Thyroid gland (tissue), 4 donors: ENCODE results near the gene TMEM128. TPM values are rescaled to one million over a fixed set of nuclear protein-coding genes. Genes with fewer than 3 reads are reported as not detected.
"Not testable (repeated sequence)": the region's sequence is repeated elsewhere in the genome, so short reads cannot be mapped to it uniquely, and the experiment has no call there.

Experiments
- DNase-seq, 2 donors: peaks; one replicate each; pipeline ENCODE4 v3.0.0-alpha.2; 2019
- H3K27ac ChIP-seq, 3 donors: fragments of 200-600 bp; sonication (generic); 1 replicate in 2 of 3; 2 replicates in 1 of 3; pipeline ENCODE4 v1.5.1; 2016 to 2019; ENCODE audit warnings: mild to moderate bottlenecking in 1 of 3, moderate library complexity in 1 of 3
- H3K27me3 ChIP-seq: fragments of 200-600 bp; sonication (generic); one replicate; pipeline ENCODE4 v1.5.1; 2019
- H3K36me3 ChIP-seq, 2 donors: fragments of 200-600 bp; sonication (generic); one replicate each; pipeline ENCODE4 v1.5.1; 2016 to 2019
- H3K4me1 ChIP-seq, 2 donors: fragments of 200-600 bp; sonication (generic); one replicate each; pipeline ENCODE4 v1.5.1; 2017 to 2019
- H3K4me3 ChIP-seq, 3 donors: fragments of 200-600 bp; sonication (generic); replicated peaks in 1 of 3; 1 replicate in 2 of 3; 2 replicates in 1 of 3; pipeline ENCODE4 v1.5.1; 2016; ENCODE audit warnings: mild to moderate bottlenecking in 1 of 3
- H3K9me3 ChIP-seq: fragments of 200-600 bp; sonication (generic); one replicate; pipeline ENCODE4 v1.5.1; 2017
- POLR2A ChIP-seq, 2 donors: fragments of 450-650 bp; IDR thresholded peaks; one replicate each; pipeline ENCODE4 v1.6.1; 2017; ENCODE audit warnings: antibody characterized with exemption in 2 of 2, mild to moderate bottlenecking in 2 of 2, moderate library complexity in 1 of 2
- WGBS, 2 donors: methylation state at CpG; one replicate each; pipeline ENCODE4 v1.1.5; 2017; 5-methylcytosine and 5-hydroxymethylcytosine counted together
- intact Hi-C: fragments of 100-400 bp; cut with DNase I; formaldehyde crosslinking; loops from one replicate; pipeline ENCODE4 v1.15.1; 2023
- total RNA-seq, 4 donors: library from RNA; depleted of rRNA; stranded (reverse); fragments of >200 nt; gene quantifications; one replicate each; pipeline ENCODE4 v1.2.3, GENCODE V29; 2016
- TF ChIP-seq, protein P1 (sequence below), 6 experiments: fragments of 200-600 bp in 3 of 6; fragments of 450-650 bp in 3 of 6; sonication (generic) in 3 of 6; IDR thresholded peaks; one replicate each; pipeline ENCODE4 v1.5.1; 2016 to 2019; ENCODE audit warnings: antibody characterized with exemption in 6 of 6, mild to moderate bottlenecking in 2 of 6, inconsistent platforms in 1 of 6, moderate library complexity in 1 of 6

TMEM128 gene
- total RNA-seq, 4 donors from 2014 or later: 24.9 to 36.8 (median 33.5) TPM

DNA sequence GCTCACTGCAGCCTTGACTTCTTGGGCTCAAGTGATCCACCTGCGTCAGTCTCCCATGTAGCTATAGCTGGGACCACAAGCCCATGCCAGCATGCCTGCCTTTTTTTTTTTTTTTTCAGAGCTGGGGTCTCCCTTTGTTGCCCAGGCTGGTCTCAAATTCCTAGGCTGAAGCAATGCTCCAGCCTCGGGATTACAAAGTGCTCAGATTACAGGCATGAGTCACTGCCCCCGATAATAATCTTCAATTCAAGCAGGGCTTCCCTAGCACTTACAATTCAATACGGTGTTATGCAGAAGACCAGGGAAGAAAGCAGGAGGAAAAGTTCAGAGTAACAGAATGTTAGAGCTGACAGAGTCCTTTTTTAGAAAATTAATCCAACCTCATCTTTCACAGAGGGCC, 47.4 kb downstream of the TMEM128 start:
- intact Hi-C loops: no loop called here
- no peaks in the 10 kb centered on the region for H3K9me3 ChIP-seq
- no peaks in the 10 kb centered on the region for H3K4me1 ChIP-seq
- no peak for DNase-seq
- WGBS, 2 donors: 57 to 73% methylated on average over 4 of the region's 4 CpGs
- no peaks in the 10 kb centered on the region for H3K36me3 ChIP-seq
- H3K27ac ChIP-seq: no peak overlapping the region
- H3K4me3 ChIP-seq: no peak overlapping the region
- H3K27me3 ChIP-seq: no peaks in the 10 kb centered on the region
- no peak for TF ChIP-seq POLR2A (IDR thresholded peaks at IDR 0.05)
- TF ChIP-seq, protein P1, sequence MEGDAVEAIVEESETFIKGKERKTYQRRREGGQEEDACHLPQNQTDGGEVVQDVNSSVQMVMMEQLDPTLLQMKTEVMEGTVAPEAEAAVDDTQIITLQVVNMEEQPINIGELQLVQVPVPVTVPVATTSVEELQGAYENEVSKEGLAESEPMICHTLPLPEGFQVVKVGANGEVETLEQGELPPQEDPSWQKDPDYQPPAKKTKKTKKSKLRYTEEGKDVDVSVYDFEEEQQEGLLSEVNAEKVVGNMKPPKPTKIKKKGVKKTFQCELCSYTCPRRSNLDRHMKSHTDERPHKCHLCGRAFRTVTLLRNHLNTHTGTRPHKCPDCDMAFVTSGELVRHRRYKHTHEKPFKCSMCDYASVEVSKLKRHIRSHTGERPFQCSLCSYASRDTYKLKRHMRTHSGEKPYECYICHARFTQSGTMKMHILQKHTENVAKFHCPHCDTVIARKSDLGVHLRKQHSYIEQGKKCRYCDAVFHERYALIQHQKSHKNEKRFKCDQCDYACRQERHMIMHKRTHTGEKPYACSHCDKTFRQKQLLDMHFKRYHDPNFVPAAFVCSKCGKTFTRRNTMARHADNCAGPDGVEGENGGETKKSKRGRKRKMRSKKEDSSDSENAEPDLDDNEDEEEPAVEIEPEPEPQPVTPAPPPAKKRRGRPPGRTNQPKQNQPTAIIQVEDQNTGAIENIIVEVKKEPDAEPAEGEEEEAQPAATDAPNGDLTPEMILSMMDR (IDR thresholded peaks at IDR 0.05): no peak

DNA sequence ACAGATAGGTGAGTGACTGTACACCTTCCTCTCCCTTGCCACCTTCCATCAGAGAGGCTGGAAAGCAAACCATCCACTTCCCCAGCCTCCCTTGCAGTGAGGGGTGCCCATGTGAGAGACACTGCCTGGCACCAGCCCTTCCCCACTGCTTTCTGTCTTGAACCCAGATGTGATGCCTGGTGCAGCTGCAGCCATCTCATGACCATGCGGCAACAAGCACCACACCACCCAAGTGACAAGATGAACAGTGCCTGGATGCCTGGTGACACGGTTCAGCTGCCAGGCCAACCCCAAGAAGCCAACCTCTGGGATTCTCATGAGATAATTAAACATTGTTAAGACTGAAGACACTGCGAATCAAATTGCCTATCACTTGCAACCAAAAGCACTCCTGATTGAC, 52.7 kb downstream of the TMEM128 start:
- H3K4me1 ChIP-seq: no peaks in the 10 kb centered on the region
- intact Hi-C loops: no loop called here
- no peak overlapping the region for H3K4me3 ChIP-seq
- no peaks in the 10 kb centered on the region for H3K27me3 ChIP-seq
- 88 to 90% methylated on average over 3 of the region's 3 CpGs for WGBS, 2 donors
- H3K36me3 ChIP-seq: no peaks in the 10 kb centered on the region
- no peaks in the 10 kb centered on the region for H3K9me3 ChIP-seq
- no peak overlapping the region for H3K27ac ChIP-seq
- DNase-seq: no peak
- TF ChIP-seq, protein P1 (IDR thresholded peaks at IDR 0.05): no peak
- TF ChIP-seq POLR2A (IDR thresholded peaks at IDR 0.05): no peak

DNA sequence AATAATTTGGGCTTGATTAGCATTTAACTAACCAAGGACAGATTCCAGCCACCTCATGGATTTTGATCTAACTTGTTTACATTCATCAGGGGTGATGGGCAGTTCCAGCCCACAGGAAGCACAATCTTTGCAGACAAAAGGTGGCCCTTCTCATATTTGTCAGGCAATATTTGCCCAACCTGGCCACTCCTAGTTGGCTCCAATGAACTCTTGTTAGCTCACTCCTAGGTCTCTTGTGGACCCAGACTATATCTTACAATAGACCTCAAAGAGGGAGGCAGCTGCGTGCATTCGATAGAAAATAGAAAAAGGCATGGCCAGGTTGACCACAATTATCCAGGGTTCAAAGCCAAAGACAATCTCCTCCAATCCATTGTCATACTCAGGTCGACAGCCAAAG, 59.5 kb downstream of the TMEM128 start:
- H3K36me3 ChIP-seq, H3K4me1 ChIP-seq, intact Hi-C loops, H3K27ac ChIP-seq, H3K9me3 ChIP-seq, H3K4me3 ChIP-seq, H3K27me3 ChIP-seq, DNase-seq: not testable (repeated sequence)
- 84 to 88% methylated on average over 3 of the region's 3 CpGs for WGBS, 2 donors

Other genes starting within 250 kb of the TMEM128 start
- gene OTOP1, start 21.3 kb downstream of the TMEM128 start, total RNA-seq: not detected
- gene LYAR, start 41.9 kb upstream of the TMEM128 start, total RNA-seq: 10 to 100 TPM in 3 of 4 donors, 1 to 10 TPM in 1; 4.5 to 13.0 (median 10.4) TPM
- 10 to 100 TPM in 2 of 4 donors, 1 to 10 TPM in 2; 7.5 to 21.7 (median 9.2) TPM for gene ZBTB49, start 42.0 kb upstream of the TMEM128 start, total RNA-seq
- under 1 TPM in 2 of 4 donors, not detected in 2; 0.40 to 0.44 TPM for gene NSG1, start 138.9 kb upstream of the TMEM128 start, total RNA-seq